ENCODE data around the gene GTPBP6. TPM values are rescaled to one million over a fixed set of nuclear protein-coding genes. Genes with fewer than 3 reads are reported as not detected.
"Not testable (repeated sequence)": the region's sequence is repeated elsewhere in the genome, so short reads cannot be mapped to it uniquely, and the experiment has no call there.

GTPBP6 gene
- total RNA-seq, 1 donor from 2014 or later = 75.6 TPM

GRCh38 chrX:290476-291166 is 28.0 kb downstream of the GTPBP6 start:
- Mint-ChIP-seq H3K36me3 (ENCODE audit: low read depth) (peaks cover 76% of the 10 kb centered on the region), H3K9me3 (no peaks in the 10 kb centered on the region), H3K4me1 (peaks cover 6% of the 10 kb centered on the region), H3K27ac (no peak overlapping the region), H3K27me3 (no peaks in the 10 kb centered on the region), H3K4me3 (no peak overlapping the region)
- POLR2A ChIA-PET = no interaction called here
- CTCF ChIA-PET = no interaction called here
- intact Hi-C loops (cut with micrococcal nuclease) = no loop called here
- no peak for TF ChIP-seq CTCF (IDR thresholded peaks at IDR 0.05)
- ATAC-seq (ENCODE audit: low read depth) (no peak), DNase-seq (no peak)

DNA sequence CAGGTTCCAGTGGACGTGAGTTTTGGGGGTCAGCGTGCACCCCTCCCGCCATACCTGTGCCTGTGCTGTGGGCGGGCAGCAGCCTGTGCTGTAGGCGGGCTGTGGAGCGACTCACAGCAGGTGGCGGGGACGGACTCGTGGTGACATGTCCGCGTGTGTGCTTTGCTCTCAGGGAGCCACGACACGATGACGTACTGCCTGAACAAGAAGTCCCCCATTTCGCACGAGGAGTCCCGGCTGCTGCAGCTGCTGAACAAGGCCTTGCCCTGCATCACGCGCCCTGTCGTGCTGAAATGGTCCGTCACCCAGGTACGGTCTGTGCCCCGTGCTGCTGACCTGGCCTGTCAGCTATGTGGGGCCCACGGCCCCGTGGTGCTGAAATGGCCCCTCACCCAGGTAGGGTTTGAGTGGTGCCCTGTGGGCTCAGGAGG is 30.0 kb downstream of the GTPBP6 start:
- no peak for TF ChIP-seq CTCF (IDR thresholded peaks at IDR 0.05)
- Mint-ChIP-seq H3K27me3 (no peaks in the 10 kb centered on the region), H3K4me1 (peaks cover 10% of the 10 kb centered on the region), H3K36me3 (ENCODE audit: low read depth) (peaks cover 72% of the 10 kb centered on the region), H3K4me3 (no peak overlapping the region), H3K9me3 (no peaks in the 10 kb centered on the region), H3K27ac (no peak overlapping the region)
- DNase-seq (no peak), ATAC-seq (ENCODE audit: low read depth) (no peak)
- CTCF ChIA-PET = no interaction called here
- intact Hi-C loops (cut with micrococcal nuclease) = no loop called here
- POLR2A ChIA-PET = no interaction called here

- no peak for ATAC-seq (ENCODE audit: low read depth)
- Mint-ChIP-seq H3K36me3 (ENCODE audit: low read depth) (peaks cover 63% of the 10 kb centered on the region), H3K4me1 (peaks cover 10% of the 10 kb centered on the region), H3K27ac (no peak overlapping the region), H3K27me3 (no peaks in the 10 kb centered on the region), H3K9me3 (no peaks in the 10 kb centered on the region), H3K4me3 (no peak overlapping the region)
- intact Hi-C loops (cut with micrococcal nuclease) = no loop called here
- ChIA-PET POLR2A (no interaction called here), CTCF (no interaction called here)
- no peak for DNase-seq
- no peak for TF ChIP-seq CTCF (IDR thresholded peaks at IDR 0.05)
These were observed 30.9 kb downstream of the GTPBP6 start for GRCh38 chrX:287670-288069.

DNA sequence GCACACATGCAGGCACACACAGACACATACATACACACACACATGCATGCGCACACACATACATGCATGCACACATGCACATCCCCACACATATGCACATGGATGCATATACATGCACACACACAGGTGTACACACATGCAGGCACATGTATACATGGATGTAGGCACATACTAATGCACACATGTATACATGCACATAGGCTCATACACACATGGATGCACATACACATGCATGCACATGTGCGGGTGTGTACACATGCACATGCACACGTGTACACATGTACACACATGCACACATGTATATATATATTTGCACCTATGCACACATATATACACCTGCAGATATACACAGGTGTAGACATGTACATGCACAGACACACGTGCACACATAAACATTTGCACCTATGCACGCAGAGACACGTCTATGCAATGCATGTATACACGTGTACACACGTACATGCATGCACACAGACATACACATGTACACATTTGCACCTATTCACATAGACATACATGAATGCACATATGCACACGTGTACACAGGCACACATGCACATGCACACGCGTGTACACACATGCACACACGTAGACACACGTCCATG is 33.4 kb downstream of the GTPBP6 start:
- ChIA-PET POLR2A (no interaction called here), CTCF (no interaction called here)
- Mint-ChIP-seq H3K4me1 (peaks cover 16% of the 10 kb centered on the region), H3K9me3 (no peaks in the 10 kb centered on the region), H3K36me3 (ENCODE audit: low read depth) (peaks cover 44% of the 10 kb centered on the region), H3K27ac (no peak overlapping the region), H3K4me3 (no peak overlapping the region), H3K27me3 (no peaks in the 10 kb centered on the region)
- DNase-seq = no peak
- no peak for ATAC-seq (ENCODE audit: low read depth)
- intact Hi-C loops (cut with micrococcal nuclease) = no loop called here
- no peak for TF ChIP-seq CTCF (IDR thresholded peaks at IDR 0.05)

- H3K4me1 Mint-ChIP-seq = peaks cover 16% of the 10 kb centered on the region
- H3K4me3 Mint-ChIP-seq = peak overlapping the region; percentile 92
- H3K27ac Mint-ChIP-seq = peak overlapping the region; percentile 84
- no peaks in the 10 kb centered on the region for H3K9me3 Mint-ChIP-seq
- ATAC-seq (ENCODE audit: low read depth) = peak; percentile 98
- POLR2A ChIA-PET = no interaction called here
- no peaks in the 10 kb centered on the region for H3K27me3 Mint-ChIP-seq
- CTCF ChIA-PET = no interaction called here
- no peak for TF ChIP-seq CTCF (IDR thresholded peaks at IDR 0.05)
- intact Hi-C loops (cut with micrococcal nuclease) = loop anchor here (1.0 to 2.0 kb wide), 2 partner anchors 35 to 104 kb away; partner anchors contain the start of genes GTPBP6 and PPP2R3B
- peaks cover 26% of the 10 kb centered on the region for H3K36me3 Mint-ChIP-seq (ENCODE audit: low read depth)
- DNase-seq = peak; percentile 81
These were observed 35.3 kb downstream of the GTPBP6 start for GRCh38 chrX:283115-283845.

DNA sequence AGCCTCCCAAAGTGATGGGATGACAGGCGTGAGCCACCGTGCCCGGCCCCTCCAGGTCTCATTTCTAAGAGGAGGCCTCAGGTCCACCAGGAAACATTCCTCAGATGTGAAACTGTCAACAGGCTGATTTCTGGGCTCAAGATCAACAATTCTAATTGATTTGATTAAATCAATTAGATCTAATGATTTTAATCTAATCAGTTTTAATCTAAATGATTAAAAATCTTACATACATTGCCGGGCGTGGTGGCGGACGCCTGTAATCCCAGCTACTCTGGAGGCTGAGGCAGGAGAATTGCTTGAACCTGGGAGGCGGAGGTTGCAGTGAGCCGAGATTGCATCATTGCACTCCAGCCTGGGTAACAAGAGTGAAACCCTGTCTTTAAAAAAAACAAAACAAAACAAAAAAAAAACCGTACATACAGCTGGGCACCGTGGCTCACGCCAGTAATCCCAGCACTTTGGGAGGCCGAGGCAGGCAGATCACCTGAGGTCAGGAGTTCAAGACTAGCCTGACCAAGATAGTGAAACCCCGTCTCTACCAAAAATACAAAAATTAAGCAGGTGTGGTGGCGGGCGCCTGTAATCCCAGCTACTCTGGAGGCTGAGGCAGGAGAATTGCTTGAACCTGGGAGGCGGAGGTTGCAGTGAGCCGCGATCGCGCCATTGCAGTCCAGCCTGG is 36.5 kb downstream of the GTPBP6 start:
- intact Hi-C loops (cut with micrococcal nuclease) = loop anchor here (2.0 kb wide), 1 partner anchor 105 kb away; the partner anchor contains the start of gene PPP2R3B
- POLR2A ChIA-PET; H3K9me3 Mint-ChIP-seq; H3K27me3 Mint-ChIP-seq; DNase-seq; ATAC-seq (ENCODE audit: low read depth); CTCF ChIA-PET: not testable (repeated sequence)
- H3K27ac Mint-ChIP-seq = peak overlapping the region; percentile 12
- peaks cover 16% of the 10 kb centered on the region for H3K4me1 Mint-ChIP-seq
- peaks cover 20% of the 10 kb centered on the region for H3K36me3 Mint-ChIP-seq (ENCODE audit: low read depth)
- H3K4me3 Mint-ChIP-seq = peak overlapping the region; percentile 24

Measured in activated B cell treated with CpG ODN at 0.5 μM for 24 hours (primary cell).